Stimulated activated naive CD8-positive, alpha-beta T cell treated with anti-CD3 and anti-CD28 coated beads, Interleukin-15, amount 100 ng/mL, for 72 hours (primary cell): ENCODE data around the gene CHTF8.

ENCODE experiments used
- ATAC-seq: fragments of 150-1000 bp; cut with Tn5 transposase; 2 replicates; pipeline ENCODE4 v1.10.0; 2021; ENCODE audit warnings: mild to moderate bottlenecking, moderate library complexity
- DNase-seq, 2 donors: peaks; one replicate each; pipeline ENCODE4 v3.0.0; 2021 to 2022
- H3K27ac Mint-ChIP-seq, 2 donors: one replicate each; pipeline ENCODE4 v1.8.0; 2022; ENCODE audit warnings: mild to moderate bottlenecking in 2 of 2, mixed read lengths in 2 of 2, moderate library complexity in 2 of 2
- H3K27me3 Mint-ChIP-seq: one replicate; pipeline ENCODE4 v1.8.0; 2022; ENCODE audit warnings: mixed read lengths
- H3K4me1 Mint-ChIP-seq: one replicate; pipeline ENCODE4 v1.8.0; 2022; ENCODE audit warnings: mild to moderate bottlenecking, mixed read lengths
- H3K4me3 Mint-ChIP-seq, 2 donors: one replicate each; pipeline ENCODE4 v1.8.0; 2022; ENCODE audit warnings: mild to moderate bottlenecking in 2 of 2, mixed read lengths in 2 of 2, moderate library complexity in 1 of 2
- H3K9me3 Mint-ChIP-seq, 2 donors: one replicate each; pipeline ENCODE4 v1.8.0; 2022; ENCODE audit warnings: mixed read lengths in 2 of 2

The CHTF8 gene

DNA sequence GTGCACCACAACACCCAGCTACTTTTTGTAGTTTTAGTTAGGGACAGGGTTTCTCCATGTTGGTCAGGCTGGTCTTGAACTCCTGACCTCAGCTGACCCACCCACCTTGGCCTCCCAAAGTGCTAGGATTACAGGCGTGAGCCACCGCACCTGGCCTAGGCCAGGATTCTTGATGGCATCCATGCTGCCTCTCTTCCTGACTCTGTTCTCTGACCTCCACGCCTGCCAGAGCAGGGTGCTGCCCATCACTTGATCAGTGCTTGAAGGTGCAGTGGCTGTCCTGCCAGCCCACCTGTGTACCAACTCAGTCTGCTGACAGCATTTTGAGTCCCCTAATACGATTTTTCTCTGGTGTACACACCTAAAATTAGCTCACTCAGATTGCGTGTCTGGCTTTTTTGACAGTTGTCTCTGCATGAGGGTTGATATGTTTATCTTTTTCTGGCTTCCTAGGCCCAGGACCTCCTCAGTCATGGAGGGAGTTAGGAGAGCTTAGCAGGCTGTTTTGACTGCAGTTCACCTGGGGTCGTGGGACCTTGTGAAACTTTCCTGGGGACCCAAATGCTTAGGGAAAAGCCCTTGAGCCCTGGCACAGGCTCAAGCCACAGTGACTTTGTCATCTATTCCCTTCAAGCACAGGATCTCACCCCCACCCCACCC, 21.0 kb downstream of the CHTF8 start:
- DNase-seq (no peak), ATAC-seq (no peak)
- no peak overlapping the region for H3K4me3 Mint-ChIP-seq
- H3K9me3 Mint-ChIP-seq, result no peaks in the 10 kb centered on the region
- peaks cover 36% of the 10 kb centered on the region for H3K27me3 Mint-ChIP-seq
- peaks cover 28% of the 10 kb centered on the region for H3K4me1 Mint-ChIP-seq
- no peak overlapping the region for H3K27ac Mint-ChIP-seq

DNA sequence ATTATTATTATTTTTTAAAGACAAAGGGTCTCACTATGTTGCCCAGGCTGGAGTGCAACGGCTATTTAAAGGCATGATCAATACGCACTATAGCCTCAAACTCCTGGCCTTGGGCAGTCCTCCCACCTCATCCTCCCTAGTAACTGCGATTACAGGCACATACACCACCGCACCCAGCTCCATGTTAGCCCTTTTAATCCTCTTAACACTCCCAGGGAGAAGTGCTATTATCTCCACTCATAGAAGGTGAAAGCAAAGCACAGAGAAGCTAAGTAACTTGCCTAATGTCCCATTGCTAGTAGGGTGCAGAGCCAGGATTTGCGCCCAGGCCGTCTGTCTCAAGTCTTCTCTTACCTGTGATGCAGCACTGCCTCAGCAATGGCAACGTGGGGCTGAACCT, 22.0 kb downstream of the CHTF8 start:
- H3K4me3 Mint-ChIP-seq, result no peak overlapping the region
- H3K27me3 Mint-ChIP-seq, result peaks cover 44% of the 10 kb centered on the region
- H3K27ac Mint-ChIP-seq, result no peak overlapping the region
- H3K9me3 Mint-ChIP-seq, result no peaks in the 10 kb centered on the region
- peaks cover 35% of the 10 kb centered on the region for H3K4me1 Mint-ChIP-seq
- ATAC-seq (no peak), DNase-seq (no peak)

DNA sequence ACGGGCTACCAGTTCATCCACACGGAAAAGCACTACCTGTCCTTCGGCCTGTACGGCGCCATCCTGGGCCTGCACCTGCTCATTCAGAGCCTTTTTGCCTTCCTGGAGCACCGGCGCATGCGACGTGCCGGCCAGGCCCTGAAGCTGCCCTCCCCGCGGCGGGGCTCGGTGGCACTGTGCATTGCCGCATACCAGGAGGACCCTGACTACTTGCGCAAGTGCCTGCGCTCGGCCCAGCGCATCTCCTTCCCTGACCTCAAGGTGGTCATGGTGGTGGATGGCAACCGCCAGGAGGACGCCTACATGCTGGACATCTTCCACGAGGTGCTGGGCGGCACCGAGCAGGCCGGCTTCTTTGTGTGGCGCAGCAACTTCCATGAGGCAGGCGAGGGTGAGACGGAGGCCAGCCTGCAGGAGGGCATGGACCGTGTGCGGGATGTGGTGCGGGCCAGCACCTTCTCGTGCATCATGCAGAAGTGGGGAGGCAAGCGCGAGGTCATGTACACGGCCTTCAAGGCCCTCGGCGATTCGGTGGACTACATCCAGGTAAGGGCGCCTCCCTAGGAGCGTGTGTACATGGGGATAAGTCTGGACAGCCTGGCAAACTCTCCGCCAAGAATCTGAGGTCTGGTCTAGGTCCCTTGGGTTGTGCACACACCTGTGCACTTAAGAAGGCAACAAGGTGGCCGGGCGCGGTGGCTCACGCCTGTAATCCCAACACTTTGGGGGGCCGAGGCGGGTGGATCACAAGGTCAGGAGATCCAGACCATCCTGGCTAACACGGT, 22.7 kb downstream of the CHTF8 start:
- ATAC-seq, result no peak
- no peak overlapping the region for H3K27ac Mint-ChIP-seq
- H3K4me3 Mint-ChIP-seq, result no peak overlapping the region
- no peaks in the 10 kb centered on the region for H3K9me3 Mint-ChIP-seq
- peaks cover 51% of the 10 kb centered on the region for H3K27me3 Mint-ChIP-seq
- DNase-seq, result no peak
- H3K4me1 Mint-ChIP-seq, result peaks cover 37% of the 10 kb centered on the region

DNA sequence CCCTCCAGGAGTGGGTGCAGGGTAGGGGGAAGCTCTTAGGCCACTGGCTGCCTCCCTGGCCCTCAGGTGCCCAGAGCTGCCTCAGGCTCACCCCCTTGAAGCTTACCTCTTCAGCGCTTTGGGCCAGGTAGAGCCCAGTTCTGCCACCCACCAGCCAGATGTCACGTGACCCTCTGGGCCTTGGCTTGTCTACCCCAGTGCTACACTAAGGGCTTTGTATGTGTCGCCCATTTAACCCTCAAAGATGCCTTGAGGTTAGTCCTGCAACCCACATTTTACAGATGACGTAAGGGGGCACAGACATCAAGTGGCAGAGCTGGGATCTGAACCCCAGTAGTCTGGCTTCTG, 23.5 kb downstream of the CHTF8 start:
- DNase-seq (no peak), ATAC-seq (no peak)
- Mint-ChIP-seq H3K4me3 (no peak overlapping the region), H3K27me3 (peaks cover 59% of the 10 kb centered on the region), H3K27ac (no peak overlapping the region), H3K9me3 (no peaks in the 10 kb centered on the region), H3K4me1 (peaks cover 37% of the 10 kb centered on the region)

DNA sequence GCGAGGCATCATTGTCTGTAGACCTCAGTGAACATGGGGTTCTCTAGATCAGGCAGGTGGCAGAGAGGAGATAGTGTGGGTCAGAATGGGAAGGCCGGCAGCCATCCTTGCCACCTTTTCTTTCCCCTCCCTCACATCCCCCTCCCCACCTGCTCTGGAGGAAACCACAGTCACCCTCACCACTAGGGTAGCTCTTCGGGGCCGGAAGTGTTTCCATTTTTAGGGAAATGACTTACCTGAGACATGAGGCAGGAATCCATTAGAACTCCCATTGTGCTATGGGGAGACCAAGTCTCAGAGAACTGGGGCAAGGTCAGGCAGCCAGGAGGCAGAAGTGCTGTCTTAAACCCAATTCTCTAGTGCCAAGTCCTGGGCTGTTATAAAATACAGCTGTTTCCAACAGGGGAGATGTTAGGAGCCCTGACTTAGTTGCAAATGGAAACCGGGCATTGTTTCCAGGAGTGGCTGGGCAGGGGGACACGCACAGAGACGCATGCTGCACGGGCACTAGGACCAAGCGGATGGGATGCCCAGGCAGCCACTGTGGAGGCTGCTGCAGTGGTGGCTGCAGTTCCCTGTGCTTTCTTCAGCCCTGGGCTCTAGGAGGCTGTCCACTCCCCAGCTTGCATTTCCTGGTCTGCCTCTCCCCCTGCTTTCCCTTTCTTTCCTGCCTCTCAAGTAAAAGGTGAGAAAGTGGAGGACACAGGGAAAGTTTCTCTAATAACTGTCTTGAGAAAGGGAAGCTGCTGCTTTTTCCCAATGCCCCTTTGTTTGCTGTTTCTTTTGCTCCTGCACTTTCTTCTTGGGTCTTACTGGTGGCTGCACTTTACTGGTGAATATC, 24.1 kb downstream of the CHTF8 start:
- Mint-ChIP-seq H3K4me3 (no peak overlapping the region), H3K9me3 (no peaks in the 10 kb centered on the region), H3K27me3 (peaks cover 65% of the 10 kb centered on the region), H3K4me1 (peaks cover 36% of the 10 kb centered on the region), H3K27ac (no peak overlapping the region)
- ATAC-seq, result no peak
- DNase-seq, result no peak

DNA sequence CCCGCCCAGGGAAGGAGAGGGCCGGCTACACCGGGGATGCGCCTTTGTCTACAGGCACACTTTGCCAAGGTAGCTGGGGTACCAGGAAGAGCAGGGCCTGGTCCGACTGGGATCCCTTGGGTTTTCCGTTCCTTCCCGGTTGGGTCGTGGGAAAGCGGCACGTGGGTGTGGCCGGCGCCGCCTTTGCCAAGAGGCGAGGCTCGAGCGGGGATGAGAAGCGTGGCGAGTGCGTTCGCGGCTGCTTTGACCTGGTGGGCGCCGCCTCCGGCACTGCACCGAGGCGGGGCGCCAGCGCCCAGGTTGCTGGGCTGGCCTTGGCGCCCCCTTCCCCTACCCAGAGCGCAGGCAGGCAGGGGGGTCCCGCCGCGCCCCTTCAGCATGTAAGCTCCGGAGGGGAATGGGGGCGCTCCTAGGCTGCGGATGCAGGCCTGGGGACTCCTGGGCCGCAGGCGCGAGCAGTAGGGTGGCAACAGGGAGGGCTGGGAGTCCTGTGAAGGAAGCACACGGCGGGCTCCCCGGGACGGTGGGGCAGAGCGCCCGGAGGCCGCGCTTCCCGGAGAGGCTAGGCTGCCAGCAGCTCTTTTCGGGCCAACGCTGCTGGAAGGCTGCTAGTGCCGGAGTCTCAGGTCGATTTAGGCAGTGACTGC, 24.9 kb downstream of the CHTF8 start:
- DNase-seq, result no peak
- peaks cover 28% of the 10 kb centered on the region for H3K4me1 Mint-ChIP-seq
- ATAC-seq, result peak; percentile 28

DNA sequence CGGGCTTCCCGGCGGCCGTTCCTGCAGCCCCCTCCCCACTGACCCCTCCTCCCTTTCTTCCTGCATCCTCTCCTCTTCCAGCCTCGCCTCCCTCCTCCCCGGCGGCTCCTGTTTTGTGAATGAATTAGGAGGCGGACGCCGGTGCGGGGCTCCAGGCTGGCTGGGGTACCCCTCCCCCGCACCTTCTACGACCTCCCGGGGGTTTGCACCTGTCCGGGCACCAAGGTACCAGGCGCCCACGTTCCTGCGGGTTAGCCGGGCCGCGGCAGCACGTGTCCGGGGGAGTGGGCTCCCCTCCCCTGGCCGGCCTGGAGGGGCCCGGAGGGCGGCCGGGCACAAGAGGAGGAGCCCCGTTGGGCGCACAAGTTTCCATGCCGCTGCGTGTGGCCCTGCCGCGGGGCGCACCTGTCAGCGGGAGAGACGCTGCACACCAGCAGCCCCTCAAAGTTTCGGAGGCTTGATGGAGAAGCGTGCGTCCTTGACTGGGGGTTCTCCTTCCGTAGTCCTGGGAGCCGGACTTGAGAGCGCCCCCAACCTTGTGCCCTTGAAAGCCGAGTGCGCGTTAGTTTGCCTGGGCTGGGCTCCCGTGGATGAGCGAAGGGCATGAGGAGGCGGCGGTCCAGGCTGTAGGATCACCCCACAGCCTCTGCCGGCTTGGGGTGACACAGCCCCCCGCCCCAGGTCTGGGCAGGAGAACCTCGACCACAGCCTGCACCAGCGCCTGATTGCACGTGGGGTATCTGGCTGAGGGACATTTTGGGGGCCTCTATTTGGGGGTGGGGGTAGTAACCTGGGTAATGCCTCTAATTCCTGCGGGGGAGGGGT, 25.7 kb downstream of the CHTF8 start:
- Mint-ChIP-seq H3K4me1 (peaks cover 28% of the 10 kb centered on the region), H3K27me3 (peaks cover 74% of the 10 kb centered on the region), H3K4me3 (peak overlapping the region; percentile 72 to 80), H3K9me3 (no peaks in the 10 kb centered on the region), H3K27ac (no peak overlapping the region)
- no peak for DNase-seq
- peak; percentile 36 for ATAC-seq

More for the DNA sequence above, 24.9 kb downstream of the CHTF8 start:
- Mint-ChIP-seq H3K27me3 (peaks cover 73% of the 10 kb centered on the region), H3K9me3 (no peaks in the 10 kb centered on the region), H3K4me3 (peak overlapping the region; percentile 62 to 80), H3K27ac (no peak overlapping the region)

DNA sequence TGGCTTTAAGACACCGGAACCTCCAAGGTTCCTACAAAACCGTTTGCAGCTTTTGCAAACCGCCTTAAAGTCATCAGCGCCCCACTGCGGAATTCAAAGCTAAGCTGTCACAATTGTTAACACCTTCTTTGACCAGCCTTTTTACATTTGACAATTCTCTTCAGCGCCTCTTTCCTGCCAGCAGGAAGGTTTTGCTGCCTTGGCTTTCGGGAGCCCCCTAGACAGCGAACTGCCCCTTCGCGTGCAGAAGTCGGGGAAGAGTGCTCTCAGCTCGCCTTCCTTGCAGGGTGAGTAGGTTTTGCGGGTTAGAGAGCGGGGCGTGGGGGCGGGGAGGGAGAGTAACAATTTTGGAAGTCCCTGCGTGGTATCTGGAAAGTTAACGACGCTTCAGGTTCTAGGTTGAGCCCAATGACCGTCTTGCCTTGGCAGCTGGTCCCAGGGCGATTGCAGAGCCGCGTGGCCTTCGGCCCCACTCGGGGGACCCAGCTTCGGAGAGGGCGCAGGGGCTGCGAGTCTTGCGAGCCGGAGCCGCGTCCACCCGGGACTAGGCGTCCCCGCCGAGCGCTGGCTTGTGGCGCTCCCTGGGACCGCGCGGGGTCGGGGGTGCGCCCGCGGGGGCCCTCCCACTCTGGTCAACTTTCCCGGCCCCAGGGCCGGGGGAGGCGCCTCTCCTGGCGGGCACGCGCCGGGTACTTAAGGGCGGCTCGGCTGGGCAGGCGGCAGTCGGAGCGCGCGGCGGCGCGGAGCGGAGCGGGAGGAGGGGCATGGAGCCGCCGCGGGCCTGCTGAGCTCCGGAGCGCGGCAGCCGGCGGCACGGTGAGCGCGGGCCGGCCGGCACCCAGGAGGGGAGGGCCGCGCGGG, 26.7 kb downstream of the CHTF8 start, which contains the start of gene HAS3:
Gene HAS3 (plus strand): TSS at position 153 of the 861 bp plus-strand sequence. CDS start 3,743 bp downstream, outside the sequence.
- Mint-ChIP-seq H3K27ac (no peak within 1 kb of the TSS), H3K4me3 (peak within 1 kb of the TSS; percentile 86 to 91), H3K4me1 (peaks cover 28% of the 10 kb centered on the region), H3K27me3 (peaks cover 74% of the 10 kb centered on the region), H3K9me3 (no peaks in the 10 kb centered on the region)
- DNase-seq (peak; percentile 24 to 39), ATAC-seq (peak; percentile 70)

DNA sequence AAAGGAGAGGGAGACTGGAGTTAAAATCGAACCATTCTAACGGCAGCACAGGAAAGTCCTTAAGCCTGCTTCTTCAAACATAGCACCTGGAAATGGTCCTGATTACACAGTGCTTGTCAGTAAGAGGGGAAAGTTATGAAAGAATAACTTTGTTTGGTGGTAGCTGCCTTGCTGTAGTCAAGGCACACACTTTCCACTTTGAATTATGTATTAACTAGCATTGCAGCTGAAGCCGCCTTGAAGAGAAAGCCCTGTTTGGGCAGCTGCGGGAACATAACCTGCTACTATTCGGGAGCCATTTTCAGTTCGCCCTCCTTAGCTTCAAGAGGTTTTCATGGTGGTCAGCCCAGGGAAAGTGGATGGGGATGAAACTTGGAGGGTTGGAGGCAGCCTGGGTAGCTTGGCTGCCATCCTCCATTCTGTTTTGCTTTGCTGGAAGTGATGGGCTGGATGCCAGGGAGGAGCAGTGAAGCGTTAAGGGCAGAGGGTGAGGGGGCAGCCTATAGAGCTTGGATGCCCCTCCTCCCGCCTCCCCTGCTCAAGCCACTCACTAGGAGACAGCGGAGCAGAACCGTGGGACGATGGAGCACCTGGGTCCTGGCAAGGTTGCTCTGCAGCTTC, 32.2 kb downstream of the CHTF8 start:
- Mint-ChIP-seq H3K9me3 (no peaks in the 10 kb centered on the region), H3K27me3 (peaks cover 28% of the 10 kb centered on the region), H3K27ac (no peak overlapping the region), H3K4me1 (peaks cover under 1% of the 10 kb centered on the region), H3K4me3 (no peak overlapping the region)
- ATAC-seq (no peak), DNase-seq (no peak)

DNA sequence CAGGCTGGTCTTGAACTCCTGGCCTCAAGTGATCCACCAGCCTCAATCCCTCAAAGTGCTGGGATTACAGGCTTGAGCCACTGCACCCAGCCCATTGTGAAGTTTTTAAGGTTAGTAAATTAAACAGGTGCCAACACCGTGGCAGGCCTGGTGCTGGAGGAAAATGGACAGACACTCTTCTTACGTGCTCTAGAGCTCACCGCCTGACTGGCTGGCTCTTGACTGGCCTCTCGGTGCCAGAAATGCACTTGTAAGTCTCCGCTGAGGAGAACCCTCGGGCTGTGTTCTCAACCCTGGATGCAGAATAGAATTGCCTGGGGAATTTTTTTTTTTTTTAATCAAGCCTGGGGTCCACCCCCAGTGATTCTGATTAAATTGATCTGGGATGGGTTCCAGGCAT, 37.2 kb downstream of the CHTF8 start:
- ATAC-seq, result no peak
- H3K4me3 Mint-ChIP-seq, result no peak overlapping the region

DNA sequence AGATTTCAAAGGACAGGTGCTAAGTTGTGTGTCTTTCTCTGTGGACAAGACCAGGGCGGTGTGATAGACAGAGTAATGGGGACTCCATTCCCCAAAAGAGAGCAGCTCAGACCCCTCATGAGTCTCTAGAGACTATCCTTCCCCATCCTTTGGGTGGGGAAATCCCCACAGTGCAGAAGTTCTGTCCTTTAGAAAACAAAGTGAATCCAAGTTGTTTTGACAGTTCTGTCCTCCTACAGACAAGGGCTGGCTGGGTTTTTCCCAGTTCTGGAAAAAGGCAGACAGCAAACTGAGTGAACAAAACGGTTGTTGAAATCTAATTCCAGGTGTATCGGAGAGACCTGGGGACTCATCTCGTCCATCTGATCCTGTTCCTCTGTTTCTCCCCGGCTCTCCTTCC, 37.9 kb downstream of the CHTF8 start:
- H3K4me1 Mint-ChIP-seq, result peaks cover under 1% of the 10 kb centered on the region
- no peak overlapping the region for H3K27ac Mint-ChIP-seq
- H3K27me3 Mint-ChIP-seq, result no peaks in the 10 kb centered on the region
- no peaks in the 10 kb centered on the region for H3K9me3 Mint-ChIP-seq
- no peak for ATAC-seq
- no peak for DNase-seq
- H3K4me3 Mint-ChIP-seq, result no peak overlapping the region

More for the DNA sequence above, 37.2 kb downstream of the CHTF8 start:
- no peak overlapping the region for H3K27ac Mint-ChIP-seq
- no peaks in the 10 kb centered on the region for H3K4me1 Mint-ChIP-seq
- H3K27me3 Mint-ChIP-seq, result no peaks in the 10 kb centered on the region
- no peak for DNase-seq
- H3K9me3 Mint-ChIP-seq, result no peaks in the 10 kb centered on the region

DNA sequence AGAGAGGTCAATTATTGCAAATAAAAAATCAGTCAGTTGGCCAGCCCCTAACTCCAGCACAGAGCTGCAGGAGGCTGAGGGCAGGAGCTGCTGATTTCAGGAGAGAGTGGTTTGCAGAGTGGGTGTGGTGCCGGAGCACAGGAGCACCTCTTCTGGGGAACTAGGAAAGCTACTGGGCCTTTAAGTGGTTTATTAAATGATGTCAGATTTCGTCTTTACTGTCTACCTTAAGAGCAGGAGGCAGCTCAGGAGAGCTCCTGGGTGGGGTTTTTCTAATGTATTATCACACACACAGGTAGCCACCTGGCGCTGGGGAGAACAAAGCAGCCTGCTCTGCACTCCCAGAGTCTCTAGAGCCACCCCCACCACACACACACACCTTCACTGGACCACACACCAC, 38.4 kb downstream of the CHTF8 start:
- H3K27ac Mint-ChIP-seq, result no peak overlapping the region
- H3K27me3 Mint-ChIP-seq, result no peaks in the 10 kb centered on the region

DNA sequence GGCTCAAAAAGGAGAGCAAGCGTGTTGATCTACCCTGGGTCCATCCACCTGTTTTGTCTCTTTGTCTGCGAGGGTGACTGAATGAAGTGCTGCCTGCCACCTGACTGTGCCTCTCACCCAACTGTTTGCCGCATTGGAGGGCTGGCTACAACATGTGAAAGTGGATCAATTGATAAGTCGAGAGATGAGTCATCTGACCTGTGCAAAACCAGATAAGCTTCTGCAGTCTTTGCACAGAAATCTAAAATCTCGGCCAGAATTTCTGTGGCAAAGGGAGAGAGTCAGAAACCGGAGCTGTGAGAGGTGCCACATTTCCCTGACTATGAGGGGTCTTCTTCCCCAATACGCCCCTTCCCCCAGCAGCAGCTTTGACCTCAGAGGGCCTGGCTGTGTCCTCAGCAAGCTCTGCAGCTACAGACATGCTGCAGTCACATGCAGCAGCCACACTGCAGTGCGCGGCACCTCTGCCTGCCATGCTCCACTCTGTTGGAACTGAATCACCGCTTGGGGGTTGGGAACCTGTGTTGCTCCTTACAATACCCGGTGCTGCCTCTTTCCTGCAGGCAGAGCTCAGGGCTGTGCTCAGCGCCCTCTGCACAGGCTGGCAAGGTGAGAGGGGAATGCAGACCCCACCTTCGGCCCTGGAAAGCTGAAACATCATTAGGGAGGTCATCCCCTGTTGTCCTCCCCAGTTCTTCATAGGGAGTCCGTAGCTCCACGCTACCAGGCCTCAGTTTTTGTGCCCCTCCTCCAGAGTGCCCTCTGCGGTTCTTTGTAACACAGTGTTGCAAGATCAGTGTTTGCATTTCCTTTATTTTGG, 43.1 kb downstream of the CHTF8 start:
- DNase-seq (no peak), ATAC-seq (peak; percentile 66)
- Mint-ChIP-seq H3K27me3 (no peaks in the 10 kb centered on the region), H3K4me3 (no peak overlapping the region), H3K27ac (peak overlapping the region in 1 of 2 donors; percentile 82), H3K9me3 (no peaks in the 10 kb centered on the region), H3K4me1 (peaks cover 24% of the 10 kb centered on the region)

More for the DNA sequence above, 38.4 kb downstream of the CHTF8 start:
- no peak for DNase-seq
- Mint-ChIP-seq H3K4me1 (peaks cover 6% of the 10 kb centered on the region), H3K9me3 (no peaks in the 10 kb centered on the region), H3K4me3 (no peak overlapping the region)
- ATAC-seq, result no peak
